ENCODE results near the gene TMPRSS7. TPM values are rescaled to one million over a fixed set of nuclear protein-coding genes. Genes with fewer than 3 reads are reported as not detected.
"Not testable (repeated sequence)": the region's sequence is repeated elsewhere in the genome, so short reads cannot be mapped to it uniquely, and the experiment has no call there.

TMPRSS7 gene
- total RNA-seq, 2 donors from 2014 or later: not detected

DNA sequence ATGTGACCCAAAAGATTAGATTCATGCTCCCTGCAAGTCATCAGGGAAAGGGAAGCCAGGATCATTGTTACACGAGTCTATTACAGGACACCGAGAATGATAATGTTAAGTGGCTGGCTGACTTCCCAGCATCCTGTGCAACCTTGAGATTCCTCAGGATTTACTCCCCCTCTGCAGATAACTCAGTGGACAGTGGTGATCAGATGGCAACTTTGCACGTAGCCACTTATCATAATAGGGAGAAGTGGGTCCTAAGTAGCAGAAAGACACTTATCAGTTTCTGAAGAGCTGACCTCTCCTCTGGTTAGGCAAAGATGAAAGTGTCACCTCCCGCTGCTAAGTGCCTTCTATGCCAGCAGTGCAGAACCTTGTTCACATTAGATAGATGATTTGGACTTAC, 6.7 kb upstream of the TMPRSS7 start:
- ATAC-seq (no peak), DNase-seq (no peak)
- H3K36me3 ChIP-seq (replicated peaks in 1 of 2; ENCODE audit: insufficient read depth in 1 of 2, low read depth in 2 of 2): no peaks in the 10 kb centered on the region
- H3K27ac ChIP-seq: no peak overlapping the region
- no peaks in the 10 kb centered on the region for H3K4me1 ChIP-seq
- TF ChIP-seq, protein P1, sequence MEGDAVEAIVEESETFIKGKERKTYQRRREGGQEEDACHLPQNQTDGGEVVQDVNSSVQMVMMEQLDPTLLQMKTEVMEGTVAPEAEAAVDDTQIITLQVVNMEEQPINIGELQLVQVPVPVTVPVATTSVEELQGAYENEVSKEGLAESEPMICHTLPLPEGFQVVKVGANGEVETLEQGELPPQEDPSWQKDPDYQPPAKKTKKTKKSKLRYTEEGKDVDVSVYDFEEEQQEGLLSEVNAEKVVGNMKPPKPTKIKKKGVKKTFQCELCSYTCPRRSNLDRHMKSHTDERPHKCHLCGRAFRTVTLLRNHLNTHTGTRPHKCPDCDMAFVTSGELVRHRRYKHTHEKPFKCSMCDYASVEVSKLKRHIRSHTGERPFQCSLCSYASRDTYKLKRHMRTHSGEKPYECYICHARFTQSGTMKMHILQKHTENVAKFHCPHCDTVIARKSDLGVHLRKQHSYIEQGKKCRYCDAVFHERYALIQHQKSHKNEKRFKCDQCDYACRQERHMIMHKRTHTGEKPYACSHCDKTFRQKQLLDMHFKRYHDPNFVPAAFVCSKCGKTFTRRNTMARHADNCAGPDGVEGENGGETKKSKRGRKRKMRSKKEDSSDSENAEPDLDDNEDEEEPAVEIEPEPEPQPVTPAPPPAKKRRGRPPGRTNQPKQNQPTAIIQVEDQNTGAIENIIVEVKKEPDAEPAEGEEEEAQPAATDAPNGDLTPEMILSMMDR (IDR thresholded peaks at IDR 0.05): no peak
- TF ChIP-seq POLR2A (IDR thresholded peaks at IDR 0.05): no peak
- H3K27me3 ChIP-seq: no peaks in the 10 kb centered on the region
- no peak overlapping the region for H3K4me3 ChIP-seq
- H3K9me3 ChIP-seq: no peaks in the 10 kb centered on the region
- intact Hi-C loops (cut with DNase I): no loop called here
- 55 to 65% methylated on average over 4 of the region's 4 CpGs for WGBS, 2 donors

GRCh38 chr3:112030901-112031300, 3.6 kb upstream of the TMPRSS7 start:
- H3K36me3 ChIP-seq (replicated peaks in 1 of 2; ENCODE audit: insufficient read depth in 1 of 2, low read depth in 2 of 2): no peaks in the 10 kb centered on the region
- DNase-seq (no peak), ATAC-seq (no peak)
- TF ChIP-seq POLR2A (IDR thresholded peaks at IDR 0.05): no peak
- TF ChIP-seq, protein P1 (IDR thresholded peaks at IDR 0.05): no peak
- H3K4me1 ChIP-seq: no peaks in the 10 kb centered on the region
- intact Hi-C loops (cut with DNase I): no loop called here
- no peak overlapping the region for H3K27ac ChIP-seq
- no peaks in the 10 kb centered on the region for H3K27me3 ChIP-seq
- WGBS, 2 donors: 87 to 90% methylated on average over 5 of the region's 5 CpGs
- no peak overlapping the region for H3K4me3 ChIP-seq
- H3K9me3 ChIP-seq: no peaks in the 10 kb centered on the region

- no peaks in the 10 kb centered on the region for H3K36me3 ChIP-seq (replicated peaks in 1 of 2; ENCODE audit: insufficient read depth in 1 of 2, low read depth in 2 of 2)
- intact Hi-C loops (cut with DNase I): no loop called here
- WGBS, 2 donors: 32 to 33% methylated on average over 5 of the region's 5 CpGs
These were observed 2.3 kb upstream of the TMPRSS7 start for GRCh38 chr3:112032098-112032731.

GRCh38 chr3:112035241-112035640, 705 bp downstream of the TMPRSS7 start:
- H3K27ac ChIP-seq: no peak overlapping the region
- 64 to 85% methylated on average over 3 of the region's 3 CpGs for WGBS, 2 donors
- DNase-seq (no peak), ATAC-seq (no peak)
- no peaks in the 10 kb centered on the region for H3K4me1 ChIP-seq
- H3K9me3 ChIP-seq: no peaks in the 10 kb centered on the region
- TF ChIP-seq POLR2A (IDR thresholded peaks at IDR 0.05): no peak
- TF ChIP-seq, protein P1 (IDR thresholded peaks at IDR 0.05): no peak
- no peak overlapping the region for H3K4me3 ChIP-seq
- no peaks in the 10 kb centered on the region for H3K36me3 ChIP-seq (replicated peaks in 1 of 2; ENCODE audit: insufficient read depth in 1 of 2, low read depth in 2 of 2)
- no peaks in the 10 kb centered on the region for H3K27me3 ChIP-seq
- intact Hi-C loops (cut with DNase I): no loop called here

More at GRCh38 chr3:112032098-112032731, 2.3 kb upstream of the TMPRSS7 start:
- ATAC-seq (no peak), DNase-seq (no peak)
- TF ChIP-seq, protein P1 (IDR thresholded peaks at IDR 0.05): no peak
- no peak for TF ChIP-seq POLR2A (IDR thresholded peaks at IDR 0.05)
- Histone ChIP-seq H3K9me3 (no peaks in the 10 kb centered on the region), H3K27ac (no peak overlapping the region), H3K4me1 (no peaks in the 10 kb centered on the region), H3K4me3 (no peak overlapping the region), H3K27me3 (no peaks in the 10 kb centered on the region)

GRCh38 chr3:112037194-112037593, 2.7 kb downstream of the TMPRSS7 start:
- H3K27ac ChIP-seq; H3K36me3 ChIP-seq (replicated peaks in 1 of 2; ENCODE audit: insufficient read depth in 1 of 2, low read depth in 2 of 2); DNase-seq; H3K4me3 ChIP-seq; H3K27me3 ChIP-seq; ATAC-seq; H3K4me1 ChIP-seq; intact Hi-C loops (cut with DNase I); H3K9me3 ChIP-seq: not testable (repeated sequence)
- WGBS, 2 donors: 51 to 55% methylated on average over 4 of the region's 4 CpGs

Measured in body of pancreas (tissue), 4 donors.